Fibroblast of villous mesenchyme (primary cell): ENCODE measurements around the gene STRIT1. TPM values are rescaled to one million over a fixed set of nuclear protein-coding genes. Genes with fewer than 3 reads are reported as not detected.
"Not testable (repeated sequence)": the region's sequence is repeated elsewhere in the genome, so short reads cannot be mapped to it uniquely, and the experiment has no call there.

Source experiments
- DNase-seq: peaks from one replicate; pipeline ENCODE4 v3.0.0-alpha.2; 2010; ENCODE audit warnings: low read depth
- H3K4me3 ChIP-seq: 2 replicates; pipeline ENCODE4 v1.5.1; 2011; ENCODE audit warnings: low read depth, mild to moderate bottlenecking, low read length
- CTCF ChIP-seq: IDR thresholded peaks from 2 replicates; pipeline ENCODE4 v1.5.1; 2012; ENCODE audit warnings: low read depth, mild to moderate bottlenecking, low read length; ENCODE audit not compliant: insufficient read depth
- total RNA-seq: library from RNA; depleted of rRNA; stranded (reverse); fragments of >200 nt; gene quantifications from 2 replicates; pipeline ENCODE4 v1.2.3, GENCODE V29; 2012

The STRIT1 gene
- total RNA-seq, 1 donor, result not detected

GRCh38 chr3:155271343-155271613 lies 22.2 kb downstream of the STRIT1 start:
- no peak for DNase-seq
- no peak for TF ChIP-seq CTCF
- H3K4me3 ChIP-seq, result no peak overlapping the region

GRCh38 chr3:155270485-155271342 lies 22.8 kb downstream of the STRIT1 start:
- no peak for TF ChIP-seq CTCF
- no peak overlapping the region for H3K4me3 ChIP-seq
- no peak for DNase-seq

GRCh38 chr3:155270063-155270462 lies 23.4 kb downstream of the STRIT1 start:
- no peak for TF ChIP-seq CTCF
- H3K4me3 ChIP-seq, result no peak overlapping the region
- DNase-seq, result no peak

GRCh38 chr3:155262855-155263254 lies 30.6 kb downstream of the STRIT1 start:
- not testable (repeated sequence) for DNase-seq, H3K4me3 ChIP-seq

- no peak for DNase-seq
- H3K4me3 ChIP-seq, result no peak overlapping the region
- TF ChIP-seq CTCF, result no peak
Observed at GRCh38 chr3:155262295-155262694, 31.2 kb downstream of the STRIT1 start.

- H3K4me3 ChIP-seq, result no peak overlapping the region
- no peak for TF ChIP-seq CTCF
- DNase-seq, result no peak
Observed at GRCh38 chr3:155254445-155254844, 39.0 kb downstream of the STRIT1 start.

GRCh38 chr3:155252535-155252934 lies 40.9 kb downstream of the STRIT1 start:
- H3K4me3 ChIP-seq, result no peak overlapping the region
- no peak for TF ChIP-seq CTCF
- peak; percentile 46 for DNase-seq
